Heart left ventricle (tissue), 13 donors: Measurements from ENCODE around the gene LARGE2.

Source experiments
- POLR2A ChIP-seq, 2 donors: fragments of 450-650 bp; IDR thresholded peaks; one replicate each; pipeline ENCODE4 v1.6.1; 2017; ENCODE audit warnings: antibody characterized with exemption in 2 of 2, mild to moderate bottlenecking in 2 of 2, moderate library complexity in 2 of 2
- TF ChIP-seq, protein P1 (sequence below), 12 donors: fragments of 200-600 bp; sonication (generic) in 4 of 12; IDR thresholded peaks; one replicate each; pipeline versions ENCODE4 v1.5.0 to v1.8.0; 2018 to 2022; ENCODE audit warnings: antibody characterized with exemption in 12 of 12, mild to moderate bottlenecking in 5 of 12
- donor health status: ischemic (EF 13 %, LVEDD 7.1; RV severe dilation, severe dysfunction).
- donor health status: DM: no; HTN: yes; CAD: no.
- donor health status: DM: no; HTN: no; CAD: no.
- donor health status: ischemic (EF 25% LVEDD 6.9; RV normal size, moderate dysfunction).
- donor health status: ischemic (EF 25% LVEDD 5.7; RV mildly dilated, moderate dysfunction).
- donor health status: ischemic (EF 35%, LVEDD 5.7; RV mildly dilated, moderate dysfunction).
- donor health status: nonischemic (EF 11% LVEDD 7.7; RV severe dilation, severe dysfunction).
- donor health status: DM: yes; HTN: yes; CAD: no.
- donor health status: PGD.
- donor health status: ischemic (EF 29% LVEDD 5.4; RV normal size, mild dysfunction).
- donor health status: nonischemic (EF 23%, LVEDD 6.1; RV moderate dilation, normal function).

DNA sequence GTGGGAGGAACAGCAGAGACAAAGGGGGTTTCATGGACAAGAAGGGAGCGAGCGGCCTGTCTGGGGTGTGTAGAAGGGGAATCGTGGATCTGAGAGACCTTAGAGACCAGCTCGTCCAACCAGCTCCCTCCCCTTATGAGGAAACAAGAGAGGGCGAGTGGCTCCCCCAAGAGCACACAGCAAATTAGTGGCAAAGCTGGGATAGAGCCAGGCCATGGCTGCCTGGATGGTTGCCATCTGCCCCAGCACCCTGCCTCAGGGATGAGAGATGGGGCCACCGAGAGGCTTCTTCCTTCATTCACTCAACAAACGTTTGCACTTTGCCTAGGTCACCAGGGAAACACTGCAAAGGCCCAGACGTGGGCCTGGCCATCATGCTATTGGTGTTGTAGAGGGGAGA is 32.9 kb upstream of the LARGE2 start:
- TF ChIP-seq, protein P1, sequence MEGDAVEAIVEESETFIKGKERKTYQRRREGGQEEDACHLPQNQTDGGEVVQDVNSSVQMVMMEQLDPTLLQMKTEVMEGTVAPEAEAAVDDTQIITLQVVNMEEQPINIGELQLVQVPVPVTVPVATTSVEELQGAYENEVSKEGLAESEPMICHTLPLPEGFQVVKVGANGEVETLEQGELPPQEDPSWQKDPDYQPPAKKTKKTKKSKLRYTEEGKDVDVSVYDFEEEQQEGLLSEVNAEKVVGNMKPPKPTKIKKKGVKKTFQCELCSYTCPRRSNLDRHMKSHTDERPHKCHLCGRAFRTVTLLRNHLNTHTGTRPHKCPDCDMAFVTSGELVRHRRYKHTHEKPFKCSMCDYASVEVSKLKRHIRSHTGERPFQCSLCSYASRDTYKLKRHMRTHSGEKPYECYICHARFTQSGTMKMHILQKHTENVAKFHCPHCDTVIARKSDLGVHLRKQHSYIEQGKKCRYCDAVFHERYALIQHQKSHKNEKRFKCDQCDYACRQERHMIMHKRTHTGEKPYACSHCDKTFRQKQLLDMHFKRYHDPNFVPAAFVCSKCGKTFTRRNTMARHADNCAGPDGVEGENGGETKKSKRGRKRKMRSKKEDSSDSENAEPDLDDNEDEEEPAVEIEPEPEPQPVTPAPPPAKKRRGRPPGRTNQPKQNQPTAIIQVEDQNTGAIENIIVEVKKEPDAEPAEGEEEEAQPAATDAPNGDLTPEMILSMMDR (IDR thresholded peaks at IDR 0.05) = no peak
- TF ChIP-seq POLR2A (IDR thresholded peaks at IDR 0.05) = no peak
